Transverse colon (tissue), 4 donors: ENCODE measurements around the gene LMO4.

Source experiments
- CTCF ChIP-seq, 5 experiments: fragments of 200-600 bp in 3 of 5; fragments of 450-650 bp in 2 of 5; sonication (generic) in 3 of 5; IDR thresholded peaks; 1 replicate in 2 of 5; 2 replicates in 3 of 5; pipeline ENCODE4 v1.5.1; 2016 to 2017; ENCODE audit warnings: antibody characterized with exemption in 5 of 5, inconsistent platforms in 3 of 5, mild to moderate bottlenecking in 2 of 5, moderate library complexity in 1 of 5
- EP300 ChIP-seq: sonication (generic); formaldehyde crosslinking; IDR thresholded peaks from one replicate; pipeline ENCODE4 v1.6.1; 2017; ENCODE audit warnings: antibody characterized with exemption, low read depth
- POLR2A ChIP-seq: fragments of 450-650 bp; IDR thresholded peaks from one replicate; pipeline ENCODE4 v1.6.1; 2016; ENCODE audit warnings: antibody characterized with exemption, mild to moderate bottlenecking, moderate library complexity
- POLR2AphosphoS5 ChIP-seq, 3 donors: sonication (generic); formaldehyde crosslinking; IDR thresholded peaks; one replicate each; pipeline ENCODE4 v1.6.1; 2016; ENCODE audit warnings: antibody characterized with exemption in 3 of 3

GRCh38 chr1:87362063-87362833 is 33.6 kb downstream of the LMO4 start:
- TF ChIP-seq CTCF (IDR thresholded peaks at IDR 0.05): no peak
- TF ChIP-seq POLR2AphosphoS5 (IDR thresholded peaks at IDR 0.05): no peak
- no peak for TF ChIP-seq POLR2A
- TF ChIP-seq EP300: no peak
